DND-41 (cell line): Measurements from ENCODE around the gene AK8.
"Not testable (repeated sequence)": the region's sequence is repeated elsewhere in the genome, so short reads cannot be mapped to it uniquely, and the experiment has no call there.

Experiments
- ATAC-seq: fragments of 200-7000 bp; cut with Tn5 transposase; 3 replicates; pipeline ENCODE4 v1.9.1; 2021; ENCODE audit warnings: low read depth; ENCODE audit not compliant: insufficient read depth
- DNase-seq: peaks from one replicate; pipeline ENCODE4 v3.0.0-alpha.2; 2020
- H2AFZ ChIP-seq: 2 replicates; pipeline ENCODE4 v1.6.0; 2012; ENCODE audit warnings: low read depth, low read length
- H3K27ac ChIP-seq: 2 replicates; pipeline ENCODE4 v1.5.1; 2012; ENCODE audit warnings: low read length, inconsistent platforms
- H3K27me3 ChIP-seq: fragments of 200-600 bp; sonication (generic); 2 replicates; pipeline ENCODE4 v1.6.0; 2012; ENCODE audit warnings: low read length, mild to moderate bottlenecking, inconsistent platforms; ENCODE audit not compliant: insufficient read depth, poor library complexity
- H3K36me3 ChIP-seq: 2 replicates; pipeline ENCODE4 v1.5.1; 2012; ENCODE audit warnings: low read length, inconsistent platforms; ENCODE audit not compliant: insufficient read depth
- H3K4me1 ChIP-seq: 2 replicates; pipeline ENCODE4 v1.5.1; 2012; ENCODE audit warnings: mild to moderate bottlenecking, low read length; ENCODE audit not compliant: insufficient read depth
- H3K4me2 ChIP-seq: 2 replicates; pipeline ENCODE4 v1.6.0; 2012; ENCODE audit warnings: mild to moderate bottlenecking, moderate library complexity, low read length, inconsistent platforms; ENCODE audit not compliant: insufficient read depth
- H3K4me3 ChIP-seq, 2 experiments: fragments of 200-600 bp in 1 of 2; shearing (Covaris generic) in 1 of 2; 2 replicates each; pipeline ENCODE4 v1.5.1; 2012 to 2016; ENCODE audit warnings: inconsistent platforms in 2 of 2, low read length in 2 of 2, mild to moderate bottlenecking in 2 of 2, low read depth in 1 of 2, moderate library complexity in 1 of 2
- H3K79me2 ChIP-seq: 2 replicates; pipeline ENCODE4 v1.6.0; 2012; ENCODE audit warnings: low read length, inconsistent platforms; ENCODE audit not compliant: insufficient read depth
- H3K9ac ChIP-seq: 2 replicates; pipeline ENCODE4 v1.6.0; 2012; ENCODE audit warnings: low read depth, mild to moderate bottlenecking, inconsistent platforms, low read length, moderate library complexity
- H3K9me3 ChIP-seq: 2 replicates; pipeline ENCODE4 v1.5.1; 2012; ENCODE audit warnings: low read length, moderate library complexity, mild to moderate bottlenecking, inconsistent platforms; ENCODE audit not compliant: insufficient read depth, severe bottlenecking
- H4K20me1 ChIP-seq: 2 replicates; pipeline ENCODE4 v1.6.0; 2012; ENCODE audit warnings: low read length; ENCODE audit not compliant: insufficient read depth
- EZH2 ChIP-seq: IDR thresholded peaks from 3 replicates; pipeline ENCODE4 v1.6.1; 2012; ENCODE audit warnings: borderline replicate concordance, low read depth, mild to moderate bottlenecking, moderate library complexity, low read length, inconsistent platforms; ENCODE audit not compliant: severe bottlenecking
- TF ChIP-seq, protein P1 (sequence below): IDR thresholded peaks from 2 replicates; pipeline ENCODE4 v1.5.1; 2012; ENCODE audit warnings: borderline replicate concordance, low read length, moderate library complexity, mild to moderate bottlenecking; ENCODE audit not compliant: poor library complexity, severe bottlenecking; ENCODE audit errors: extremely low read depth

Gene AK8

DNA sequence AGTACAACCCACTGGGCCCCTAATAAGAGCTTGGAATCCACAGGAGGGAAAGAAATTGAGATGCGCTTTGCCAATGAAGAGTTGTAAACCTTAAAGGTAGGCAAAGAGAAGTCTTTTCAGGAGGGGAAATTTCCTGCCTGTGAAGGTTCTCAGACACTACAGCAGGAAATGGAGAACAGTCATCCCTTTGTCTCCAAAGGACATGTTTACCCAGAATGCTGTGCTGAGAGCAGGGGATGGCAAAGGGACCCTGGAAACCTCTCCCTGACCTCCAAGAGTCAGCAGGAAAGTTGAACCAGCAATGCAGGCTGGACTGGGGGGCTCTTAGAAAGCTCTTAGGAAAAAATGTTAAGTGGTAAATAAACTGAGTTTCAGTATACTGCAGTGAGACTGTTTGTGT lies 103.2 kb downstream of the AK8 start:
- no peak overlapping the region for H3K27ac ChIP-seq
- H3K4me2 ChIP-seq, result no peak overlapping the region
- peaks cover 3% of the 10 kb centered on the region for H3K9me3 ChIP-seq
- no peak overlapping the region for H3K4me3 ChIP-seq
- DNase-seq (no peak), ATAC-seq (no peak)
- H3K9ac ChIP-seq, result no peak overlapping the region
- H2AFZ ChIP-seq, result no peak overlapping the region
- no peaks in the 10 kb centered on the region for H3K36me3 ChIP-seq
- H3K79me2 ChIP-seq, result no peaks in the 10 kb centered on the region
- H3K4me1 ChIP-seq, result peaks cover 9% of the 10 kb centered on the region
- H4K20me1 ChIP-seq, result no peaks in the 10 kb centered on the region
- TF ChIP-seq EZH2, result no peak
- TF ChIP-seq, protein P1, sequence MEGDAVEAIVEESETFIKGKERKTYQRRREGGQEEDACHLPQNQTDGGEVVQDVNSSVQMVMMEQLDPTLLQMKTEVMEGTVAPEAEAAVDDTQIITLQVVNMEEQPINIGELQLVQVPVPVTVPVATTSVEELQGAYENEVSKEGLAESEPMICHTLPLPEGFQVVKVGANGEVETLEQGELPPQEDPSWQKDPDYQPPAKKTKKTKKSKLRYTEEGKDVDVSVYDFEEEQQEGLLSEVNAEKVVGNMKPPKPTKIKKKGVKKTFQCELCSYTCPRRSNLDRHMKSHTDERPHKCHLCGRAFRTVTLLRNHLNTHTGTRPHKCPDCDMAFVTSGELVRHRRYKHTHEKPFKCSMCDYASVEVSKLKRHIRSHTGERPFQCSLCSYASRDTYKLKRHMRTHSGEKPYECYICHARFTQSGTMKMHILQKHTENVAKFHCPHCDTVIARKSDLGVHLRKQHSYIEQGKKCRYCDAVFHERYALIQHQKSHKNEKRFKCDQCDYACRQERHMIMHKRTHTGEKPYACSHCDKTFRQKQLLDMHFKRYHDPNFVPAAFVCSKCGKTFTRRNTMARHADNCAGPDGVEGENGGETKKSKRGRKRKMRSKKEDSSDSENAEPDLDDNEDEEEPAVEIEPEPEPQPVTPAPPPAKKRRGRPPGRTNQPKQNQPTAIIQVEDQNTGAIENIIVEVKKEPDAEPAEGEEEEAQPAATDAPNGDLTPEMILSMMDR, result no peak
- H3K27me3 ChIP-seq, result peaks cover 2% of the 10 kb centered on the region

DNA sequence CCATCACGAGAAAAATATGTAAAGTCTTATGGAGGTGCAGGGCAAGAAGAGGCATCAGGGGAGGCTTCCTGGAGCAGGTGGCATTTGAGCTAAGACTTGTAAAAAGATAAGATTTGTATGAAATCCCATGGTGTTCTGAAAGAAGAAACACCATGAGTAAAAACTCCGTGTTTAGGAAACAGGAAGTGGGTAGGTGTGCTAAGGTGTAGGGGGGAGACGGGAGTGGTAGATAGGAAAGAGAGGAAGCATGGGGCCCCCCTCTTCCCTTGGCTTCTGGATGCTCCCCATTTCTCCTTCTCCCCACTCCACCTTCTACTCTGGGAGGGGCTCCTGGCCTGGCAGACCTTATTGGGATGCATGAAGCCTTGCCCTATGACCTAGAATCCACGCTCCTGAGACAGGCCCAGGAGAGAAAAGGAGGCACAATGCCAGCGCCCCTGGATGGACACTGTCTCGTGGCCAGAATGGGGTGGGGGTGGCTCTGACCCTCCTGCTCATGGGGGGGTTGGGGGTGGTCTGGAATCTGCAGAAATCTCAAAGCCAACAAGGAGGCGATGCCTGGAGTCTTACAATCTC lies 104.2 kb downstream of the AK8 start:
- H4K20me1 ChIP-seq, result no peaks in the 10 kb centered on the region
- H3K79me2 ChIP-seq, result no peaks in the 10 kb centered on the region
- TF ChIP-seq, protein P1, result no peak
- no peak for TF ChIP-seq EZH2
- H3K27me3 ChIP-seq, result no peaks in the 10 kb centered on the region
- H3K9me3 ChIP-seq, result peaks cover 3% of the 10 kb centered on the region
- DNase-seq, result no peak
- no peak overlapping the region for H3K4me2 ChIP-seq
- H2AFZ ChIP-seq, result no peak overlapping the region
- H3K27ac ChIP-seq, result no peak overlapping the region
- no peak for ATAC-seq
- H3K4me3 ChIP-seq, result no peak overlapping the region
- H3K9ac ChIP-seq, result no peak overlapping the region
- peaks cover 18% of the 10 kb centered on the region for H3K4me1 ChIP-seq
- H3K36me3 ChIP-seq, result no peaks in the 10 kb centered on the region

DNA sequence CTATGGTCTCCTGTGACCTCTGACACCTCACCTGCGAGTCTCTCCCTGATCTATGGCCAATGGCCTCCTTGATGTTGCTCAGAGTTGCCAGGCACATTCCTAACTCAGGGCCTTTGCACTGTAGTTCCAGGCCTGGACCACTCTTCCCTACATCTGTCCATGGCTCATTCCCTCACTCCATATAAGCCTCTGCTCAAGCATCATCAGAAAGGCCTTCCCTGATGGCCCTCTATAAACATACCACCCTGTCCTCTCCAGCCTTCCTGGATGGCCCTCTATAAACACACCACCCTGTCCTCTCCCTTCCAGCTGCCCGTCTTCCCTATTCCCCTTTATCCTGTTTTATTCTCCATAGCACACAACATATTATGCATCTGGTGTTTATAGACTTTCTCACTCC lies 105.0 kb downstream of the AK8 start:
- Histone ChIP-seq H3K9ac (no peak overlapping the region), H3K79me2 (no peaks in the 10 kb centered on the region), H3K36me3 (no peaks in the 10 kb centered on the region), H4K20me1 (no peaks in the 10 kb centered on the region), H3K4me3 (no peak overlapping the region), H3K27me3 (no peaks in the 10 kb centered on the region), H3K4me1 (peaks cover 23% of the 10 kb centered on the region), H2AFZ (no peak overlapping the region), H3K9me3 (peaks cover 3% of the 10 kb centered on the region), H3K4me2 (no peak overlapping the region), H3K27ac (no peak overlapping the region)
- DNase-seq (no peak), ATAC-seq (no peak)
- no peak for TF ChIP-seq EZH2
- TF ChIP-seq, protein P1, result no peak

DNA sequence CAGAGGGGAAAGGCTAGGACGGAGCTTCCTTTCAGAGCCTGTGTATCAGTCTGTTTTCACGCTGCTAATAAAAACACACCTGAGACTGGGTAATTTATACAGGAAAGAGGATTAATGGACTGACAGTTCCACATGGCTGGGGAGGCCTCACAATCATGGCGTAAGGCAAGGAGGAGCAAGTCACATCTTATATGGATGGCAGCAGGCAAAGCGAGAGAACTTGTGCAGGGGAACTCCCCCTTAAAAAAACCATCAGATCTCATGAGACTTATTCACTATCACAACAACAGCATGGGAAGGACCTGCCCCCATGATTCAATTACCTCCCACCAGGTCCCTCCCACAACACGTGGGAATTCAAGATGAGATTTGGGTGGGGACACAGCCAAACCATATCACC lies 106.3 kb downstream of the AK8 start:
- H4K20me1 ChIP-seq, DNase-seq, H3K27ac ChIP-seq, ATAC-seq, H3K9ac ChIP-seq, H3K4me3 ChIP-seq, H3K27me3 ChIP-seq, H3K9me3 ChIP-seq, H3K36me3 ChIP-seq, H3K79me2 ChIP-seq, H2AFZ ChIP-seq, H3K4me2 ChIP-seq: not testable (repeated sequence)
- H3K4me1 ChIP-seq, result peaks cover 23% of the 10 kb centered on the region
